Gastroesophageal sphincter (tissue), 2 donors: ENCODE data around the gene KLK6.

Experiments
- EP300 ChIP-seq: sonication (generic); formaldehyde crosslinking; IDR thresholded peaks from one replicate; pipeline ENCODE4 v1.6.1; 2017; ENCODE audit warnings: antibody characterized with exemption, mild to moderate bottlenecking
- POLR2A ChIP-seq, 2 donors: fragments of 450-650 bp; IDR thresholded peaks; one replicate each; pipeline ENCODE4 v1.6.1; 2017; ENCODE audit warnings: antibody characterized with exemption in 2 of 2, mild to moderate bottlenecking in 2 of 2, moderate library complexity in 1 of 2

GRCh38 chr19:50932018-50932689 lies 37.2 kb downstream of the KLK6 start:
- TF ChIP-seq POLR2A (IDR thresholded peaks at IDR 0.05) (no peak), EP300 (no peak)
